Spleen (tissue), 11 donors: ENCODE results near the gene DPM2. TPM values are rescaled to one million over a fixed set of nuclear protein-coding genes. Genes with fewer than 3 reads are reported as not detected.

Experiments used
- DNase-seq: peaks from one replicate; pipeline ENCODE4 v3.0.0-alpha.2; 2020
- H3K27ac ChIP-seq, 8 donors: fragments of 200-600 bp; sonication (generic) in 7 of 8; 1 replicate in 4 of 8; 2 replicates in 4 of 8; pipeline versions ENCODE4 v1.5.0 to v1.8.0; 2016 to 2021; ENCODE audit warnings: inconsistent platforms in 4 of 8, mild to moderate bottlenecking in 4 of 8, moderate library complexity in 1 of 8
- H3K27me3 ChIP-seq, 7 donors: fragments of 200-600 bp; sonication (generic) in 6 of 7; replicated peaks in 1 of 7; 1 replicate in 4 of 7; 2 replicates in 3 of 7; pipeline versions ENCODE4 v1.5.0 to v1.8.0; 2016 to 2021; ENCODE audit warnings: inconsistent platforms in 3 of 7, mild to moderate bottlenecking in 1 of 7
- H3K36me3 ChIP-seq, 6 donors: fragments of 200-600 bp; sonication (generic) in 5 of 6; 1 replicate in 4 of 6; 2 replicates in 2 of 6; pipeline versions ENCODE4 v1.5.0 to v1.8.0; 2016 to 2021; ENCODE audit warnings: inconsistent platforms in 2 of 6
- H3K4me1 ChIP-seq, 6 donors: fragments of 200-600 bp; sonication (generic) in 5 of 6; 1 replicate in 3 of 6; 2 replicates in 3 of 6; pipeline versions ENCODE4 v1.5.0 to v1.8.0; 2016 to 2021; ENCODE audit warnings: inconsistent platforms in 3 of 6
- H3K4me3 ChIP-seq, 8 donors: fragments of 200-600 bp; sonication (generic) in 7 of 8; 1 replicate in 4 of 8; 2 replicates in 4 of 8; pipeline versions ENCODE4 v1.5.0 to v1.8.0; 2016 to 2021; ENCODE audit warnings: inconsistent platforms in 4 of 8, mild to moderate bottlenecking in 4 of 8, moderate library complexity in 2 of 8
- H3K9me3 ChIP-seq, 8 donors: fragments of 200-600 bp; sonication (generic) in 7 of 8; 1 replicate in 4 of 8; 2 replicates in 4 of 8; pipeline versions ENCODE4 v1.5.0 to v1.8.0; 2016 to 2021; ENCODE audit warnings: inconsistent platforms in 4 of 8
- CTCF ChIP-seq, 11 experiments: fragments of 200-600 bp in 7 of 11; fragments of 450-650 bp in 4 of 11; sonication (generic) in 4 of 11; IDR thresholded peaks in 8 of 11; conservative IDR thresholded peaks in 3 of 11; 1 replicate in 7 of 11; 2 replicates in 4 of 11; pipeline versions ENCODE4 v1.4.0 to v1.8.0; 2016 to 2021; ENCODE audit warnings: antibody characterized with exemption in 11 of 11, inconsistent platforms in 4 of 11, mild to moderate bottlenecking in 1 of 11
- POLR2A ChIP-seq, 3 donors: fragments of 450-650 bp; IDR thresholded peaks; one replicate each; pipeline ENCODE4 v1.5.1; 2017; ENCODE audit warnings: antibody characterized with exemption in 3 of 3, mild to moderate bottlenecking in 1 of 3
- POLR2AphosphoS5 ChIP-seq, 3 donors: sonication (generic); formaldehyde crosslinking; IDR thresholded peaks; one replicate each; pipeline ENCODE4 v1.5.1; 2017; ENCODE audit warnings: antibody characterized with exemption in 3 of 3
- WGBS, 5 donors: extraction: QIAGEN DNeasy Blood & Tissue Kit in 3 of 5; methylation state at CpG; one replicate each; pipeline versions ENCODE4 v1.1.5 to v1.1.7; 2013 to 2018; 5-methylcytosine and 5-hydroxymethylcytosine counted together
- intact Hi-C: fragments of 100-400 bp; cut with DNase I; formaldehyde crosslinking; loops from one replicate; pipeline ENCODE4 v1.15.0; 2023; ENCODE audit warnings: low total_unique reads
- polyA plus RNA-seq, 3 donors: library from polyadenylated mRNA; stranded (reverse); fragments of 200-250 nt; gene quantifications; one replicate each; pipeline ENCODE4 v1.2.1, GENCODE V29; 2013
- total RNA-seq, 7 donors: library from RNA; depleted of rRNA in 3 of 7; stranded (reverse); fragments of >200 nt in 3 of 7; fragmentation: NEBNext Ultra II Directional in 4 of 7; extraction: Animal tissue kit (Norgen Biotek cat#: 25700) in 4 of 7; gene quantifications; one replicate each; pipeline versions ENCODE4 v1.1.0 to v1.2.1, GENCODE V29; 2016 to 2021
- donor health status: healthy with polysubstance abuse.
- donor health status: DM: no; HTN: no; CAD: no; lungs with moderate emphysema.
- donor health status: DM: no; HTN: no; CAD: no.
- donor health status: Bipolar disorder and iron deficiency.
- donor health status: healthy.
- donor health status: DM: no; HTN: no; CAD: no.
- donor health status: DM: yes; HTN: yes; CAD: no.

The DPM2 gene
- total and polyA plus RNA-seq, 10 donors, result 19.5 to 33.8 (median 25.4) TPM

DNA sequence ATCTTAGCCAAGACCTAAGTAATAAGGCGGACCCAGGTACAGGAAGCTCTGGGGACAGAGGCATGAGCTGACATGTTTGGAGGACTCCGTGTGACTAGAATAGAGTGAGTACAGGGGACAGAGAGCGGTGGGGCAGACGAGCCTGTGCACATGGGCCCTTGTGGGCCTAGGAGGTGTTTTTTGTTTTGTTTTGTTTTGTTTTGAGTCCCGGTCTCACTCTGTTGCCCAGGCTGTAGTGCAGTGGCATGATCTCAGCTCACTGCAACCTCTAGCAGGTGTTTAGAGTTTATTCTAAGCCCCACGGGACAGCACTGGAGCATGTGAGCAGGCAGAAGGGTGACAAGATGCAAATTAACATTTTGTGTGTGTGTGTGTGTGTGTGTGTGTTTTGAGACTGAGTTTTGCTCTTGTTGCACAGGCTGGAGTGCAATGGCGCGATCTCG, 46.2 kb upstream of the DPM2 start:
- Histone ChIP-seq H3K4me1 (peaks cover 7 to 63% (median 38%) of the 10 kb centered on the region in 6 donors), H3K4me3 (no peak overlapping the region), H3K27ac (peak overlapping the region in 7 of 8 donors; percentile 51 to 92 (median 68)), H3K27me3 (peaks cover 0 to 12% (median 0%) of the 10 kb centered on the region in 7 donors), H3K36me3 (no peaks in the 10 kb centered on the region), H3K9me3 (no peaks in the 10 kb centered on the region)
- 67 to 84% (median 70%) methylated on average over 9 of the region's 9 CpGs for WGBS, 5 donors
- TF ChIP-seq POLR2A (IDR thresholded peaks at IDR 0.05), result no peak
- TF ChIP-seq CTCF (IDR thresholded peaks at IDR 0.05 in 8 of 11, conservative IDR thresholded peaks at IDR 0.05 in 3 of 11), result no peak
- peak in 2 of 3 donors; percentile 50 to 55 for TF ChIP-seq POLR2AphosphoS5 (IDR thresholded peaks at IDR 0.05)
- intact Hi-C loops, result no loop called here
- DNase-seq, result no peak

- H3K27ac ChIP-seq, result peak overlapping the region in 6 of 8 donors; percentile 61 to 92 (median 72)
- no peaks in the 10 kb centered on the region for H3K9me3 ChIP-seq
- intact Hi-C loops, result no loop called here
- 43 to 67% (median 52%) methylated on average over 1 of the region's 1 CpG for WGBS, 5 donors
- H3K36me3 ChIP-seq, result no peaks in the 10 kb centered on the region
- H3K27me3 ChIP-seq, result peaks cover 0 to 12% (median 0%) of the 10 kb centered on the region in 7 donors
- H3K4me3 ChIP-seq, result no peak overlapping the region
- DNase-seq, result no peak
- no peak for TF ChIP-seq POLR2A (IDR thresholded peaks at IDR 0.05)
- TF ChIP-seq CTCF (IDR thresholded peaks at IDR 0.05 in 8 of 11, conservative IDR thresholded peaks at IDR 0.05 in 3 of 11), result no peak
- no peak for TF ChIP-seq POLR2AphosphoS5 (IDR thresholded peaks at IDR 0.05)
- H3K4me1 ChIP-seq, result peaks cover 15 to 73% (median 47%) of the 10 kb centered on the region in 6 donors
Observed at GRCh38 chr9:127982912-127983311, 45.3 kb upstream of the DPM2 start.

GRCh38 chr9:127981559-127982121, 44.0 kb upstream of the DPM2 start:
- no peak for TF ChIP-seq POLR2A (IDR thresholded peaks at IDR 0.05)
- no peak for TF ChIP-seq CTCF (IDR thresholded peaks at IDR 0.05 in 8 of 11, conservative IDR thresholded peaks at IDR 0.05 in 3 of 11)
- no peak for TF ChIP-seq POLR2AphosphoS5 (IDR thresholded peaks at IDR 0.05)
- peak overlapping the region; percentile 1 to 94 (median 74) for H3K4me3 ChIP-seq
- peaks cover 0 to 12% (median 0%) of the 10 kb centered on the region in 7 donors for H3K27me3 ChIP-seq
- H3K36me3 ChIP-seq, result no peaks in the 10 kb centered on the region
- peak overlapping the region; percentile 71 to 94 (median 88) for H3K27ac ChIP-seq
- intact Hi-C loops, result no loop called here
- DNase-seq, result no peak
- H3K9me3 ChIP-seq, result no peaks in the 10 kb centered on the region
- 60 to 80% (median 73%) methylated on average over 9 to 11 of the region's 11 CpGs for WGBS, 5 donors
- peaks cover 26 to 78% (median 58%) of the 10 kb centered on the region in 6 donors for H3K4me1 ChIP-seq

- no peak for TF ChIP-seq CTCF (IDR thresholded peaks at IDR 0.05 in 8 of 11, conservative IDR thresholded peaks at IDR 0.05 in 3 of 11)
- peak in 2 of 3 donors; percentile 41 to 59 for TF ChIP-seq POLR2A (IDR thresholded peaks at IDR 0.05)
- peak; percentile 89 to 91 (median 90) for TF ChIP-seq POLR2AphosphoS5 (IDR thresholded peaks at IDR 0.05)
- Histone ChIP-seq H3K9me3 (no peaks in the 10 kb centered on the region), H3K27ac (peak within 1 kb of the TSS; percentile 81 to 94 (median 88)), H3K4me1 (peaks cover 27 to 82% (median 65%) of the 10 kb centered on the region in 6 donors), H3K27me3 (peaks cover 0 to 12% (median 0%) of the 10 kb centered on the region in 7 donors), H3K4me3 (peak within 1 kb of the TSS; percentile 65 to 94 (median 80)), H3K36me3 (no peaks in the 10 kb centered on the region)
- WGBS, 5 donors, result 1 to 2% (median 1%) methylated on average over 40 to 93 of the region's 93 CpGs
- DNase-seq, result peak; percentile 99
- intact Hi-C loops, result no loop called here
Observed at GRCh38 chr9:127980706-127981558, 43.3 kb upstream of the DPM2 start, which contains the start of gene EEIG1. Gene EEIG1, minus strand, starts transcription at chr9:127980989. Its CDS starts 852 bp downstream, at chr9:127980137.
